GM10847 (cell line): ENCODE results near the gene UTF1.
A peak's percentile ranks its signal among the peaks of the same experiment; 100 is the strongest.

Experiments
- POLR2A ChIP-seq: IDR thresholded peaks from 2 replicates; pipeline ENCODE4 v1.6.1; 2011; ENCODE audit not compliant: insufficient read length; ENCODE audit errors: extremely low read depth

UTF1 gene

GRCh38 chr10:133254421-133255120 lies 24.6 kb downstream of the UTF1 start:
- no peak for TF ChIP-seq POLR2A

GRCh38 chr10:133255323-133255722 lies 25.3 kb downstream of the UTF1 start:
- TF ChIP-seq POLR2A: no peak

GRCh38 chr10:133257489-133258065 lies 27.6 kb downstream of the UTF1 start:
- TF ChIP-seq POLR2A: no peak

- no peak for TF ChIP-seq POLR2A
These were observed 28.2 kb downstream of the UTF1 start for GRCh38 chr10:133258066-133258817.

- no peak for TF ChIP-seq POLR2A
These were observed 29.0 kb downstream of the UTF1 start for GRCh38 chr10:133258818-133259601.

GRCh38 chr10:133259602-133259989 lies 29.6 kb downstream of the UTF1 start:
- no peak for TF ChIP-seq POLR2A

GRCh38 chr10:133260895-133261725 lies 31.1 kb downstream of the UTF1 start:
- TF ChIP-seq POLR2A: no peak

GRCh38 chr10:133261726-133262325 lies 31.8 kb downstream of the UTF1 start:
- TF ChIP-seq POLR2A: peak; percentile 45

- no peak for TF ChIP-seq POLR2A
These were observed 32.7 kb downstream of the UTF1 start for GRCh38 chr10:133262696-133263095.

GRCh38 chr10:133263674-133264073 lies 33.7 kb downstream of the UTF1 start:
- TF ChIP-seq POLR2A: no peak

GRCh38 chr10:133264461-133264860 lies 34.4 kb downstream of the UTF1 start:
- TF ChIP-seq POLR2A: no peak

GRCh38 chr10:133266056-133266795 lies 36.2 kb downstream of the UTF1 start:
- no peak for TF ChIP-seq POLR2A

- no peak for TF ChIP-seq POLR2A
These were observed 37.3 kb downstream of the UTF1 start for GRCh38 chr10:133267293-133267692.

- no peak for TF ChIP-seq POLR2A
These were observed 37.8 kb downstream of the UTF1 start for GRCh38 chr10:133267829-133268228.

GRCh38 chr10:133268532-133268931 lies 38.5 kb downstream of the UTF1 start:
- no peak for TF ChIP-seq POLR2A
